ENCODE results near the gene UPK3A.
"Not testable (repeated sequence)": the region's sequence is repeated elsewhere in the genome, so short reads cannot be mapped to it uniquely, and the experiment has no call there.

Gene UPK3A

DNA sequence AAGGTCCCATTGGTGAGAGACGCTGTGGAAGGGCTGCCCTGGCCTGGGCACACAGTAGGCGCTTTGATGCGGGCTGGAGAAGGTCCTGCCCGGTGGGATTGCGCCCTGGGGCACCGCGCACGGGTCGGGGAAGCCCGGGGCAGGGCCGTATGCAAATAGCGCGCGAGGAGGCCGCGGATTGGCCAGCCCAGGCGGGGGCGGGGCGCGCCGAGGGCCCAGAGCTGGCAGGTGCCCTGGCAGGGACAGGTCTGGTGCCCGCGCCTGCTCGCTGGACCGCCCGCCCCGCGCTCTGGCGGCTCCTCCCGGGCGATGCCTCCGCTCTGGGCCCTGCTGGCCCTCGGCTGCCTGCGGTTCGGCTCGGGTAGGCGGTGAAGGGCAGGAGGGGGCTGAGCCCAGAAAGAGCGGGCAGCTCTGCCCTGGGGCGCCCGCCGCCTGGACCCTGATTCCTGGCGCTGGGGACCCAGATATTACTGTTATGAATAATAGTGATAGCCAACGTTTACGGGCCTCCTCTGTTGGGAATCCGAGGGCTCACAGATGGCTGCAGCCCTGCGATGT lies at the start of gene UPK3A:
Gene UPK3A, plus strand, starts transcription at position 245 of the 558 bp plus-strand sequence. Its CDS starts 65 bp downstream, at position 310.
- DNase-seq = peak; percentile 1

DNA sequence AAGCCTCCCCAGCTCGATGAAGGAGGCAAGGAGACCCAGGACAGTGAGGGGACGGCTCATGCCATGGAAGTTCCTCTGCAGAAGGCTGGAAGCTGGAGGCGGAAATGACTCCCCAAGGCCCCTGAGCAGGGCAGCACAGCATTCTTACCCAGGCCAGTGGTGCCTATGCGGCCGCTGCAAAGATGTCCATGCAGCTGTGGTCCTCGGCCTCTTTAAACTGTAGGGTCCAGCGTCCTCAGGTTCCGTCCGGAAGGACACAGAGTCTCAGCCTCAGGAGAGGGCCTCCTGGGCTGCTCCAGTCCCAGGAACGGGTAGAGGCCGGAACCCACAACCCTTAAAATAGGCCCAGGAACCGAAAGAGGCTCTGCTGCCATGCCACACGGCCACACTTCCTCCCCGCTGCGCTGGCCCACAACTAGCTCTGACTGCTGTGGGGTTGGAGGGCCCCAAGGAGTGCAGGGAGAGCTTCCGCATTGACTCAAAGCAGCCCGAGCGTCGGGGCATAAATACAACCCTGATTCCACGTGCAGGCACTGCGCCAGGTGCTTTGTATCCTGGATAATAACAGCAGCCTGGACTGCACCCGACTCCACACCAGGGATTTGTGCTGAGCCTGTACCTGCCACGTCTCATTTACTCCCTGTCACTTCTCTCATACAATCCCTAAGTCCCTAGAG lies 49.5 kb upstream of the UPK3A start:
- no peak for DNase-seq

DNA sequence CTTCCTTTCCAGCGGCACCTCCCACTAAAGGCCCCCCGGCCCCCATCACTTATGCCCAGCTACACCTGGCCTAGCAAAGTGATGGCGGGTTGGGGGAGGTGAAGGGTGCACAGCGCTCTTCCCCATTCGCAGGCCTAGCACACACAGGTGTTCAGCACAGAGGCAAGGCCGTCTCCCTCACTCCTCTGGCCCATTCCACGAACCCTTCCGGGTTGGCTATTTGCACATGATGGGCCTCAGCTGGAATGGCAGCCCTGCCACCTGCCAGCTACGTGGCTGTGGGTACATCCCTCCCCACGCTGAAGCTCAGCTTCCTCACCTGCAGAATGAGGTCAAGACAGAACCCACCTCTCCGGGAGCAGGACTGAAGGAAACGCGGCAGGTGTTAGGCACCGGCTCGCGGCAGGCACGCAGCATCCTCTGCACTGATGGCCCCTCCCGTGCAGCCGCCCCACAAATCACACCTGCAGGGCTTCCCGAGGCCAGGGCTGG lies 48.9 kb upstream of the UPK3A start:
- no peak for DNase-seq

DNA sequence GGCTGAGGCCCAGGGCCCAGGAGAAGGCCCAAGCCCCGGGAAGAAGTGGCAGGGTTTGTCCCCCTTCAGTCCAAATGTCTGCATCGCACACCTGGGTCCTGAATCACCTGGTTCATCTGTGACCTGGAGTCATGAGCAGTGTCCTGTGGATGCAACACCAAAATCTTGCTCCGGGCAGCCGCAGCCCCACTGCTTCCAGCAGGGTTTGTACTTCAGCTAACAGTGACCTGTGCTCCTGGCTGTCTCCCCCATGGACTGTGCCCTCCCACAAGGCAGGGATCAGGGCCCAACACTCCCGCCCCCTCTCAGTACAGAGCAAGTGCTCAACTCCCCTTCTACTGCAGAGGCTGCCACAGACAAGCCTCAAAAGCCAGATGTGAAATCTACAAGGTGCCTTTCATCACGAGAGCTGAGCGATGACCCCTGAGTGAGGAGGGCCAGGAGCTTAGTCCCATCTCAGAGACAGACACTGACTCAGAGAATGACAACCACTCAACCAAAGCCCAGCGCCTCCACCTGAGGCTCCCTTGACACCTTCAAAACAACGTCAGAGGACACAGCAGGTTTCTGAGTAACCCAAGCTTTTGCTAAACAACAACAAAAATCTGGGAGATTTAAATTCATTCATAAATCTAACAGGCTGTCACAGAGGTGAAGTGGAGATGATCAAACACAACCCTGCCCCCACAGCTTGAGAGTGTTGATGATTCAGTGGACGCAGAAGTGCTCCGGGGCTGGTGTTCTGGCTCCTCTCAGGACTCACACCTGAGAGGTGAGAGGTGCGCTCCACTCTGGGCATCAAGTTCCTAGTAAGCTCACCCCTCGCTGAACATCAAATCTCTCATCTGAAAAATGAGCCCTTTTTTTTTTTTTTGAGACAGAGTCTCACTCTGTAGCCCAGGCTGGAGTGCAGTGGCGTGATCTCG lies 47.4 kb upstream of the UPK3A start:
- no peak for DNase-seq

DNA sequence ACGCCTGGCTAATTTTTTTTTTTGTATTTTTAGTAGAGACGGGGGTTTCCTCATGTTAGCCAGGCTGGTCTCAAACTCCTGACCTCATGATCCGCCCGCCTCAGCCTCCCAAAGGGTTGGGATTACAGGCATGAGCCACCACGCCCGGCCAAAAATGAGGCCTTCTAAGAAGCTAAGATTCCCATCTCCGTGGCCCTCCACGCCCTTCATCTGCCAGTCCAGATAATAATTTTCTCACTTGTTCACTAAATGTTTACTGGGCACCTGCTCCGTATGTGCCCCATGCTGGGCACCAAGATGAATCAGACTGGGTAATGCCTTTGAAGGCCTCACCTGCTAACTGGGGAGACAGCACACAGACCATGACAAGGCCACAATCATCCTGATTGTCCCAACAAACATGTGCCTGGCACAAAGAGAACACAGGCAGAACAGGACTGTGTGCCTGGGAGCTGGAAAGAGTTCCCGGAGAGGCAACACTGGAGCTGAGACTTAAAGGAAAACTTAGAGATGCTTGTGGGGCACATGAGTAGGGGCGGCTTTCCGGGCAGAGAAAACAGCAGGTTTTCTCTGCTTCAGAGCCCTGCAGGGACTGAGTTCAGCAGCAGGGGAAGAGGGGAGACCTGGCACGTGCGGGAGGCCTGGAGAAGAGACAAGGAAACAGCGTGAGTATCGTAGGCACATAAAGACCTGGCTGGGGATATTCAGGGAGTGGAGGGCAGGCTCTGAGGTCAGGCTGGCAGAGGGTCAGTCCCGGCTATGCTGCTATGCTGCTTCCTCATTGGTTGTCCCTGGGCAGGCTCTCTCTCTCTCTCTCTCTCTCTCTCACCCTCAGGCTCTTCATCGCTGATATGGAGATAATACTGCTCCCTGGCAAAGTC lies 46.4 kb upstream of the UPK3A start:
- DNase-seq = no peak

DNA sequence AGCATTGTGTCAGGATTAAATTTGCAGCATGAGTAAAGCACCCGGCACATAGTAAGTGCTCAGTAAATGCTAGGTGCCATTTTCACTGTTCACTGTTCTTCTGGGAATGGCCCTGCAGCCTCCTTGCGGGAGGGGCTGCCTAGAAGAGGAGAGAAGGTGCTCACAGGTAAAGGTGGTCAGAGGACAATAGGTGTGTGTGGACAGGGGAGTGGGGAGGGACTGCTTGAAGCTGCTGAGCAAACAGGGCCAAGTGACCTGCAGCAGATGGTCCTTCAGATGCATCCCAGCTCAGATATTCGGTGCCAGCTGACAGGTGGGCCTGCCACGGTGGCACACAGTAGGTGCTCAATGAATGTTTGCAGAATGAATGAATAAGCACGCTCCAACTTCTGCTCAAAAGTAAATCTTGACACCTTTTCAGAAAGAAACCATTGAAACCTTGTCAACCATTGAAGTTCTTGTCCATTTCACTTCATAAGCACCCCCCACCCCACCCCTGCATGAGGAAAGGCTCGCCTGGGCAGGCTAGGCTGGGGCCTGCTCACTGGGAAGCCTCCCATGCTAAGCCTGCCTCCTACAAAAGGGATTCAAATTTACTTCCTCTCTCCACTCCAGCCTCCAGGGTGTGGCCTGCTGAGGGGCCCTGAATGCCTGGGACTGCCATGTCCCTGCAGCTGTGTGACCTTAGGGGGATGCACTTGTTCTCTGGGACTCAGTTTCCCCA lies 45.6 kb upstream of the UPK3A start:
- no peak for DNase-seq

DNA sequence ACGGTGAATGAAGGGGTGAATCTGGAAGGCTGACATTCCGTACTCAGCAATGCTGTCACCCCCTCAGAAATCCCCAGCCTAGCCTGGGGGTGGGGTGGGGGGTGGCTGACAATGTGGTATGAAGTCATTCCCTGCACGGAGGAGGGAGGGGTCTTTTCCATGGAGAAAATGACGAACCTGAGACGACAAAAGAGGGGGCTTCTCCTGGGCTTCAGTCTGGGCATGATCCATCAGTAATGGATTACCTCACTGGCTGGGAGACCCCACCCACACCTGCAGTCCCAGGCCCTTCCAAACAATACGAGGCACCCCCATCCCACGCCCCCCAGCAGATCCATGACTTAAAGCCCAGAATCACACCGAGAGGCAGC lies 45.1 kb upstream of the UPK3A start:
- DNase-seq = no peak

DNA sequence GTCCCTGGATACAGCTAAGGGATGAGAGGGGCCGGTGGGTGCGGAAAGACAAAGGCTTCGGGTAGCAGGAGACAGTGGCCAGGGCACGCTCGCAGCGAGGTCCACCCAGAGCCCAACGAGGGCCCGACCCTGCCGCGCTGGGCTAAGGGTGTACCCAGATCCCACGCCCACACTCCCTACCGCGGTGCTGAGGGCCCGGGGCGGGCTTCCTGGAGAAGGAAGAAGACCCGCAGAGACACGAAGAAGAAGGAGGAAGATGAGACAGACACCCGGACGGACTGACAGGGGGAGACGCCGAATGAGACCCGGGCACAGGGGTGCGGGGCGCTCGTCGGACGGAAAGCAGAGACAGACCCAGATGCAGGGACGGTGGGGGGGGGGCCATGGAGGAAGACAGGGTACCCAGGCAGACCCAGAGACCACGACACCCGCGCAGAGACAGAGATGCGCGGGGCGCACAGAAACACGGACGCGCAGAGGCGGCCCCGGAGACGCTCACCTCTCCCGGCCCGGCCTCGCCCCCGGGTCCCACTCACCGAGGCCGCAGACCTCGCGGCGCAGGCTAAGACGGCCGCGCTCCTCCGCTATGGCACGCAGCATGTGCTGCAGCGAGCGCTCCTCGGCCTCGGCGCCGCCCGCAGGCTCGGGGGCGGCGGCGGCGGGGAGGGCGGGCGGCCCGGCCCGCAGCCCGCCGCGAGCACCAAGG lies 44.5 kb upstream of the UPK3A start:
- no peak for DNase-seq

DNA sequence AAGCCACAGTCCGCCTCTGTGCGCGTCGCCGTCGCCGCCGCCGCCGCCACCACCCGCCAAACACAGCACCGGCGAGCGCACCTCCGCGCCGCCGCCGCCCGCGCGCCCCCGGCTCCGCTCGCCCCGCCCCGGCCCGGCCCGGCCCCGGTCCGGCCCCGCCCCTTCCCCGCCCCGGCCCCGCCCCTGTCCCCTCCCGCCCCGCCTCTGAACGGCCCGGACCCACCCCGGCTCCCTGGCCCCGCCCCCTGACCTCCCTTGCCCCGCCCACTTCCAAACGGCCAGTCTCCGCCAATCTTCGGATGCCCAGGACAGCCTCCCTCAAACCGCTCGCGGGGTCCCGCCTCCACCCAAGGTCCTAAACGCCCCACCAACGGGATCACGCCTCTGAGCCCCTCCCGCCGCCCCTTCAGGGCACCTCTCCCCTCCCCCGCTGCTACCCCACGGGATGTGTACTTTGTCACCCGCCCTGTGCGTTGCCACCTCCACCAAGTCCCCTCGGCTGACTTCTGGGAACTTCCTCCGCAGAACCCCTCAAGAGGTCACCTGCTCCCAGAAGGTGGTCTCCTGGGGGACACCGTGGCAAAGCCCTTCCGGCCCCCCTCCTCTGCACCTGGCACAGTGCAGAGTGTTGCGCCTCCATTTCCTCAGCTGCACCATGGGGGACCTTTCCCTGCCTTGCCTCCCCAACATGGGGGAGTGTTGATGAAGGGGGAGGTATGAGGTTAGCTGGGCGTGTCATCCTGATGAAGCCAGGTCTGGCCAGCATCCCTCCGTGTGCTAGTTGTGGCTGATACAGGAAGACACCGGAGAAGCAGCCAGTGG lies 43.7 kb upstream of the UPK3A start, which contains the start of gene KIAA0930:
Gene KIAA0930, minus strand, starts transcription at position 85 of the 822 bp plus-strand sequence. CDS start 191 bp downstream, outside the sequence.
- DNase-seq = peak; percentile 15

DNA sequence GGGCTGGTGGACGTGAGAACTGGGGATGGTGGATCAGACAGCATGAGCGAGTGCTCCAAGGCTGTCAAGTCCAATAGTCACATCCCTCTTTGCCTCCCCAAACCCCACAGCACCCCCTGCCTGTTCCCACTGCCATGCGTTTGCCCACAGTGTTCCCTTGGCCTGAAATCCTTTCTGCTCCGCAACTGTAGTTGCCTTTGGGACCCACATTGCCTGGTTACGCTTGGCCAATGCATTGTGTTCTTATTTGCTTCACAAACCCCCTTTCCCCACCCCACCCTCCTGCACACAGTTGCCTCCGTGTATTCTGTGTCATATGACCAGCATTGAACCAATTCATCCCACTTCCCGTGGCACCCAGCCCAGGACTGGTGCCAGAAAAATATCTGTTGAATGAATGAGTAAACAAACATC lies 42.0 kb upstream of the UPK3A start:
- DNase-seq = no peak

DNA sequence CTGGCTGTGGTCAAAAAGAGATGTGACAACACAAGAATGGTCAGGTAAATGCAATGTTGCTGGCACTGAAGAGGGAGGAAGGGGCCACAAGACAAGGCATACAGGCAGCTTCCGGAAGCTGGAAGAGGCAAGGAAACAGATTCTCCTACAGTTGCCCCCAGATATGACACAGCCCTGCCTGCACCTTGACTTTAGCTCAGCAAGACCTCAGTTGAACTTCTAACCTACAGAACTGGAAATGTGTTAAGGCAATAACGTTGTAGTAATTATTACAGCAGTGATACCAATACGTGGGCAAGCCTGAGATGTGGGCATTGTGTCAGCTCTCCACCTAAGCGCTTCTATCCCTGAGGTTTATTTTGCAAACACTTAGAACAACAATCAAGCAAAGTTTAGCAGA lies 39.8 kb upstream of the UPK3A start:
- DNase-seq = no peak

DNA sequence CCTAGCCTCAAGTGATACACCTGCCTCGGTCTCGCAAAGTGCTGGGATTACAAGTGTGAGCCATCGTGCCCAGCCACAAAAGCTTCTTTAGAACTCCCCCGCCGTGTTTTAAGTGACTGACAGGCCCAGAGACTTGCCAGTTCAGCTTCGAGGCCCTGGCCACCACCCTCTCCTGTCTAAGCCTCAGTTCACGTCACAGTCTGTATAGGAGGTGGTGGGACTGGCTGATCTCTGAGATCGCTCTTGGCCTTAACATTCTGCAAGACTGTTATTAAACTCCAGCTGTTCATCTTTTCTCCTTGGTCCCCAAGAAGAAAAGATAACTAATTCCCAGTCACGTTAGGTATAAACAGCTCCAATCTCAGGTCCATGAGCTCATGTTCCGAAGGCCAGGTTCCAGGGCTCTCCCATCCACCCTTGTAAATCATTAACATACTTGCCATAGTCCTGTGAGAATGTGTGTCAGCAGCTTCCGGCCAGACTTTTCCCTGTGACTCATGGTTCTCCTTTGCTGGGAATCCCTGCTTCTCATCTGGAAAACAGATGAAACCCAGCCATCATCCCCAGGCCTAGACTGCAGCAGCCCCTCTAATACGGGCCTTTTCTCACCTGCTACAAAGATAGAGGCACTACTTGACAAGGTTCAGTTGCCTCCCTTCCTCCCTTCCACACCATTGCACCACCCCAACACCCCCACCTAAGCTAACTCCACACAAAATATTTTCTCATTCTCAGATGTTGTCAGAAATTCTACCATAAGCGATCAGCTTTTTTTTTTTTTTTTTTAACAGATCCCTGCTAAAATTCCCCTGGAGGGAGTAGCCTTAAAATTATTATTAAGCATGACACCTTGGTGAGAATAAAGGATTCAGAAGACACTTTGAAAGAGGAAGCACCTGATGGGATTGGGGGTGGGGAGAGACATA lies 38.4 kb upstream of the UPK3A start:
- DNase-seq = no peak

DNA sequence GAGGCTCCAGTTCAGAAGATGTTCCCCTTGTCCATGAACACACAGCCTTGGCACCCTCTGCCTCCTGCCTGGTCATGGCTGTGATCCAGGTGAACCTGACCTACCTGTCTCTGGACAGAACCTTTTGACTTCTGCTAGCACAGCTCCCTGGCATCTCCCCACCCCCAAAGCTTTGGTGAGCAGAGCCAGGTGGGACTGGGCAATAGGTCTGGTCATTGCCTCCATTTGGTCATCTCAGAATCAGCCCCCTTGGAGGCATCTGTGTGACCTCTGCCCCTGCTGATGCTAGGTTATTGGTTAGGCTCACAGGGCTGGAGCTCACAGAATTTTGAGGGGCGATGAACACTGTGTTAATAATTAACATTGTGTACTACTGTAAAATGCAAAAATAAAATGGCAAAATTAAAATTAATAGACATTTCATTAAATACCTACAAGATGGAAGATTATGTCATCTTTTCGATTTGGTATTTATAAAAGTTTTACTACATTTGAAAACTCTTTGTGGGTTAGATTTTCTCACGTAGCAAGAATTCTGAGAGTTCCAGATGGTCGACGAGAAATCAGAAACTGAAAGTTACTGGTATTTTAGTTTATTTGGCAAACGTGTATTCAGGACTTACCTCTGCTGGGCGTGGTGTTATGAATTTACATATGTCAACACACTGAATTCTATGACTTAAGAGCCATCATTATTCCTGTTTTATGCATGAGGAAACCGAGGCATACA lies 35.8 kb upstream of the UPK3A start:
- DNase-seq = peak; percentile 12

DNA sequence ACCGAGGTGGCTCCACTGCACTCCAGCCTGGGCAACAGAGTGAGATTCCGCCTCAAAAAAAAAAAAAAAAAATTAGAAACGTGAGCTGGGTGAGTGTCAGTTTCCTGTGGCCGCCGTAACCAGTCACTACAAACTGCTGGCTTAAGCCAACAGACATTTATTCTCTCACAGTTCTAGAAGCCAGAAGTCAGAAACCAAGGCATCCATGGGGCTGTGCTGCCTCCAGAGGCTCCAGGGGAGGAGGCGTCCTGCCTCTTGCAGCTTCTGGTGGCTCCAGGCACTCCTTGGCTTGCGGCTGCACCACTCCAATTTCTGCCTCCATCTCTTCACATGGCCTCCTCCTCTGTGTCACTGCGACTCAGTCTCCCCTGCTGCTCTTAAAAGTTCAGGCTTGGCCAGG lies 32.9 kb upstream of the UPK3A start:
- DNase-seq = no peak

DNA sequence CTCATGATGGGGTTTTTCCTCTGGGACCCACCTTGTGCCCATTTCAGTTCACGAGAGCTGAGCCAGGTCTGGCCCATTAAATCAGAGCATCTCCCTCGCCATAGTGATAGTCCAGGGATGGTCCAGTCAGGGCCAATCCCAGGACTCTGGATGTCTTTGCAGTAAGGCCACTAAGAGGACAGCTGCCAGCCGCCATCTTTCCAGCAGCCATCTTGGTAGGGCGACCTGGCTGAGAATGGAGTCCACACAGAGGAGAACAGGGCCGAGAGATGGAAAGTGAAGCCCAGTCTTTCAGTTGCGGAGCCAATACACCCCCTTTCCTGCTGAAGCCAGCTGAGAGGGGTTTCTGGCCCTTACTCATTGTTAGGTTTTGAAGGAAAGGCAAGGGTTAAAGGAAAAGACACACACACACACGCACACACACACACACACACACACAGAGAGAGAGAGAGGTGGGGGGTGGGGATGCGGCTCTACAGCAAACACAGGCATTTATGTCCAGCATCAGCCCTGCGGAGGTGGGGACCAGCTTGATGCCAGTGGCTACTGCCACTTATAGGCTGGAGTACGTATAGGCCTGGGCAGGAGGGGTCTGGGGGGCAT lies 31.6 kb upstream of the UPK3A start:
- no peak for DNase-seq

DNA sequence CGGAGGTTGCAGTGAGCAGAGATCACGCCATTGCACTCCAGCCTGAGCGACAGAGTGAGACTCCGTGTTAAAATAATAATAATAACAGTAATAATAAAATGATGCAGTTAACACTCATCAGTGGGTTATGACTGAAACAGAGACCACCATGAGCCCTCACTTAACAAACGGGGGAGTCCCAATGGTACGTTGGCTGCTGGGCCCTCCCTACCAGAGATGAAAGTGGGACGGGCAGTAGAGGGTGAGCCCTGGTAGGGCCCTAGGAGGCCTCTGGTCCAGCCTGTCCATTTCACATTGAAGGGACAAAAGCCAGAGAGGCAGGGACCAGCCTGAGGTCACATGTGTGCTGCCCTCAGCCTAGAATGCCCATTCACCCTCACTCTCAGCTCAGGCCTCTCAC lies 30.4 kb upstream of the UPK3A start:
- no peak for DNase-seq

DNA sequence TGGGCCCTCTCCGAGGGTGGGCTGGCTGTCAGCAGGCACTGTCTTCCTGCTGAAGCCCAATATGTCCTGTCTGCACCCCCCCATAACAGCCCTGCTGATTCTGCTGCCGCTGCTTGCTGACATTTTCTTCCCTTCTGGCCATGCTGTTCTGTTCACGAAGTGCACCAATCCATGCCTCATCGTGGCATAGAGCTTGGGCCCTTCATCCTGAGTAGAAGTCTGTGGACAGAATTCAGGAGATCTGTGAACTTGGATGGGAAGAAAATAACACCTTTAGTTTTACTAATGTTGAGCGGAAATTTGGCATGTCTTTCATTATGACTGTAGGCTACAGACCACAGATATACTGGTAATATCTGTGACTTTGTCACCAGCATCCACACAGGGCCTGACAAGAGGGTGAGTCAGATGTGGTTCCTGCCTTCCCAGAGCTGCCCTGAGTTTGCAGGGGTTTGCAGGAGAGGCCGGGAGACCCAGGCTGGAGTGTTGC lies 29.9 kb upstream of the UPK3A start:
- DNase-seq = no peak

DNA sequence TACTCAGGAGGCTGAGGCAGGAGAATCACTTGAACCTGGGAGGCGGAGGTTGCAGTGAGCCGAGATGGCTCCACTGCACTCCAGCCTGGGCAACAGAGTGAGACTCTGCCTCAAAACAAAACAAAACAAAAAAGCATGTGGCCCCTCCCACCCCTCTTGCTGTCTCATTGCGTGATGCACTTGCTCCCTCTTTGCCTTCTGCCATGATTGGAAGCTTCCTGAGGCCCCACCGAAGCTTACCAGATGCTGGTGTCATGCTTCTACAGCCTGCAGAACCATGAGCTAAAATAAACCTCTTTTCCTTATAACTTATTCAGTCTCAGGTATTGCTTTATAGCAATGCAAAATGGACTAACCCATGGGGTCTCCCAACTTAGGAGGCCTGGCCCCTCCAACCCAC lies 26.8 kb upstream of the UPK3A start:
- not testable (repeated sequence) for DNase-seq
